Right kidney (tissue), 1 donor: ENCODE measurements around the gene RSAD1.
A peak's percentile ranks its signal among the peaks of the same experiment; 100 is the strongest.

ENCODE experiments used
- DNase-seq: peaks from one replicate; pipeline ENCODE4 v3.0.0-alpha.2; 2016

Gene RSAD1

GRCh38 chr17:50492214-50492613, 13.6 kb downstream of the RSAD1 start:
- DNase-seq, result no peak

DNA sequence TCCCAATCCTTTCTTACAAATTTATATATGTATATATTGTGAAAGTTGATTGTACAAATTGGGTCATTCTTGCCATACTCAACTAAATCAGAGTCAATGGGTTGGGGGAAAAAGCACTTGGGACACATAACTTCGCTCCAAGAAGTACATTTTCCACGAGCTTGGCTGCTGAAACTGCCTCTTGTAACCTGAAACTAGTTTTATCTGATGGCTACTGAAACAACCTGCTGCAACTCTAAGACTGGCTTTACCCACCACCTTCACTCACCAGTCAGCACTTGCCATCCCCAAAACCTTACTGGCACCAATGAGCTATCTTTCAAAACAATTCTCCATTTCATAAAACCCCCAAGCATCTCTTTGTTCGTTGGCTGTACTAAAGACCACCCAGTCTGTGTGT, 15.1 kb downstream of the RSAD1 start:
- no peak for DNase-seq

GRCh38 chr17:50495217-50495823, 16.7 kb downstream of the RSAD1 start:
- DNase-seq, result no peak

DNA sequence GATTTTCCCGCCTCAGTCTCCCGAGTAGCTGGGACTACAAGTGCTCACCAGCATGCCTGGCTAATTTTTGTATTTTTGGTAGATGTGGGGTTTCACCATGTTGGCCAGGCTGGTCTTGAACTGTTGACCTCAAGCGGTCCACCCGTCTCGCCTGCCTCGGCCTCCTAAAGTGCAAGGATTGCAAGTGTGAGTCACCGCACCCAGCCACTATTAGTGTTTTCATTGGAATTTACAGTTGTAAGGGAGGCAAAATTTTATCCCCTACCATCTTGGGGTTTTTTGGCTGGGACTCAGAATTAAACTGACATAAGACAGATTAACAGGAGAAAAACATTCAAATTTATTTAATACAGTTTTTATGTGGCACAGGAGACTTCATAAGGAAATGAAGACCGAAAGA, 17.3 kb downstream of the RSAD1 start:
- no peak for DNase-seq

- no peak for DNase-seq
Observed at GRCh38 chr17:50498021-50498874, 19.6 kb downstream of the RSAD1 start.

- DNase-seq, result no peak
Observed at GRCh38 chr17:50499270-50499669, 20.6 kb downstream of the RSAD1 start.

GRCh38 chr17:50499721-50500120, 21.1 kb downstream of the RSAD1 start:
- DNase-seq, result no peak

DNA sequence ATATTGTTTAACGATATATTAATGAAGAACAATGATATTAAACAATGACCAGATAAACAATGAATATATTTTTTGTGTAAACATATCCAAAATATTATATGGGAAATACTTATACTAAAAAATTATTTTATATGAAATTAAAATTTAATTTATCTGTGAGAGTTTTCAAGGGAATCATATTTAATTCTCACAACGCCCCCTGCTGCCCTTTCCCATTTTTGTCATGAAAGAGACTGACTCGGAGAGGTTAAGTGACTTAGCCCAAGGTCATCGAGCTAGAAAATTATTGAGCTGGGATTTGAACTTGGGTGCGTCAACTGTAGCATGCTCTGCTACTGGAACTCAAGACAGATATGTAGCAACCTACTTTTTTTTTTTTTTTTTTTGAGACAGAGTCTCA, 22.4 kb downstream of the RSAD1 start:
- no peak for DNase-seq

DNA sequence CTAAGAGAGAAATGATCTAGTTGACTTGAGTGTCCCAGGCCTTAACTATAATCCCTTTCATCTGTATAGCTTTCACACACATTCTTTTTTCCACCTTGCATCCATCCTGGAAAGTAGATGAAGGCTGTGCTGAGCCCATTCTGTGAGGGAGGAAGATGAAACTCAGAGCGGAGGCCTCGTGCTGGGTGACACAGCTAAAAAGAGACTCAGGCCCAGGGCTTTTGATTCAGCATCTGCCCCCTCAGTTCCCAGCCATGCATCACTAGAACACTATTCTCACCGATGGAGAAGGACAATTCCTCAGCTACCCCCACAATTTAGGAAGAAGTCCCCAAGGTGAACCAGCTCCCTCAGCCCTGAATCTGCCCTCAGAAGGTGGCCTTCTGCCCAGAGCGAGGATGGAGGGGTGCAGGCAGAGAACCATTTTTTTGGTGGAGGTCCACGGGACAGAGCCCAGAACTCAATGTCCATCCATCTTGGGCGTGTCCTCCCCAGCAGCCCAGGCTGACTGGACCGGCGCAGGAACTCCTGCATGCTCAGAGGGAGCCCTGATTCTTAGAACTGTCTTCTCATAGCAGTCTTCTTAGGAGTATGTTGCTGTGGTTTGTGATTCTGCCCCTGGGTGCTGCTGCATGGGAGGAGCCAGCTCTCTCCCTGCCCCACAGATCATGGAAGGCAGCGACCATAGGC, 23.8 kb downstream of the RSAD1 start:
- DNase-seq, result no peak

GRCh38 chr17:50505591-50506130, 27.0 kb downstream of the RSAD1 start:
- DNase-seq, result no peak

GRCh38 chr17:50506298-50506697, 27.6 kb downstream of the RSAD1 start:
- DNase-seq, result no peak

DNA sequence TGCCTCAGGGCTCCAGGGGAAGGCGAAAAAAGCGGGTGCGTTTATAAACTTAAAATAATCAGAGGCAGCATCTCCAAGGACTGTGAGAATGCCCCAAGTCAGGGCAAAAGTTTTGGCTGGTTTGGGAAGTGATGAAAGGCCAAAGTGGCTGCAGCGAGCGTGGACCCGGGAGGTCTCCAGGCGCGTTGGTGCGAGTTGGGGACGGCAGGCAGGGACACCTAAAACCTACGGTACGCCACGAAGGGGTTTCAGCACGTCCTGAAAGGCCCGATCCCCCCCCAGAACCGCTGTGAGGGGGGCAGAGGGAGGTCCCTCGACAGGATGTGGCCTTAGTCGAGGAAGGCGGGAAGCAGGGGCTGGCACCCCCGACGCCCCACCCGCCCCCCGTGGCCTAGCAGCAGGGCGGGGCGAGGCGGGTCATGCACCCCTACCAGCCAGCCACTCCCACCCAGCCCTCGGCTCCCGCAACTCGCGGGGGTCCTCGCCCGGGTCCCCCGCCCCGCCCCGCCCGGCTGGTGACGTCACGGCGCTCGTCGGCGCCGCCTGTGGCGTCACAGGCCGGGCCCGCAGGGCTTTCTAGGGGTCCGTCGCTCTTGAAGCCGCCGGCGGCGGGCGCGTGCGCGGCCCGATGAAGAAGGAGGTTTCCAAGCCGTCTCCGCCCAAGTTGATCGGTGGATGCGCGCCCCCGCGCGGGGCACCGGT, 29.4 kb downstream of the RSAD1 start, which contains the start of gene MYCBPAP:
Gene MYCBPAP (plus strand): TSS at position 569 of the 702 bp plus-strand sequence. CDS start 236 bp downstream, outside the sequence.
- peak; percentile 56 for DNase-seq

DNA sequence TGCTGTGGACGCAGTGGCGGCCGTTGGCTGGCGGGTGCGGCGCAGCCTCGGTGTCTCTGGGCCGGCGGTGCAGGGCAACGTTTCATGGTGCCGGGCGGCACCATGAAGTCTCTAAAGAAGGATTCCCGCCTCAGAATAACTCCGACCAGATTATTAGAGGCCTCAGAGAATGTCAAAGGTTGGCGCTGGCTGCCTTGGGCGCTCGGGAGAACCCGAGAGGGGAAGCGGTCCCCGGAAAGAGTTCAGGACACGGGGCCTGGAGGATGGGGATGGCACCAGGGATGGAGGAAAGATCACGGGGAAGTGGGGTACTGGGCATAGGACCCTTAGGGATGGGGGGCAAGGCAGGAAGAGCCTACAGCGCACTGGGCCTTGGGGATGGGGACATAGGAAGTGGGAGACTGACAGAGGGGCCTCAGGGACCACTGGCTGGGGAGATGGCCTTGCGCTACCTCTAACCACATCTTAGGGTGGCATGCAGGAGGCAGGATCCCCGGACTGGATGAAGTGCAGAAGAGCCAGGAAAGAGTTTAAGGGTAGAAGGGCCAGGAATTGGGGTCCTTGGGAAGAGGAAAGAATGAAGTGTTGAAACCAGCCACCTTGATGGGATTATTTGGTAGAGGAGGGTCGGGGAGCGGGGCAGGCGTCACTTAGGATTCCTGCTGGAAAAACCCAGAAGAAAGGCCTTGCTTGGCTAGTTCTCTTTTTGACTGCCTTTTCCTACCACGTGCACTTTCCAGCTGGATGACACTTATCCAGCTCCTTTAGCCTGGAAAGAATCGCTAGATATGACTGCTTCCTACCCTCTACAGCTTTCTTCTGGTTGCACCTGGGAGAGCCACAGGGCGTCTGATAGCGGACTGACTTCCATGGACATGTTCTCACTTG, 30.2 kb downstream of the RSAD1 start:
- DNase-seq, result peak; percentile 85

DNA sequence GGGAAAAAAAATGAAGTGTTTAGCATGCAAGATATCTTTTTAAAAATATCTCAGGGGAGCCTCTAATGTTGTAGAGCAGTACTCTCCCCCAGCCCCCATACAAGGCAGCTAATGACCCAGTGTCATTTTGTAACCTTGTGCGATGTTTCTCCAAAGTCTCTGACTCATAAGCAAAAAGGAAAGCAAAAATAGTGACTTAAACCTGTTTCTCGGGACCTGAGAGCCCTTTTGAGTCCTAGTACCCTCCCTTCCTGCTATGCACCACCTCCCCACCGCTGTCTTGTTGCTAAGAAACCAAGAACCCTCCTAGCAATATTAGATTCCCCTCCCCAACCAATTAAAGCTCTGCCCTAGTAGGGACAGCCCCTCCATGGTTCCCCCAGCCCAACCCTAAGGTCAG, 32.4 kb downstream of the RSAD1 start:
- DNase-seq, result peak; percentile 32

DNA sequence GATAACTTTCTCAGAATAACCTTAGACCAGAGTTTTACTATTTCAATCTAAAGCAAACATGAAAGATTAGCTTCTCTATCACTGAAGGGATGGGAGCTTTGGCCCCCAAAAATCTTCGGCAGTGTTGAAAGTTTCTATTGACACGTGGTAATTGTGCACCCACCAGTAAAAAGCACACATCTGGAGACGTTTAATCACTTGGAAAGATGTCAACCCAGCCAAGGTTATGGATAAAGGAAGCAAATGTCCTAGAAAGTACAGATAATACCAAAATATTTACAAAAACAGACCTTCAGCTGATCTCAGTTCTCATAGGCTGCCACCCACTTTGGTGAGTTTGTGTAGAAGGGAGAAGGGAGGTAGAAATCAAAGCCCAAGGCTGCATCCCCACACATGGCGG, 34.8 kb downstream of the RSAD1 start:
- no peak for DNase-seq

GRCh38 chr17:50514388-50514787, 35.7 kb downstream of the RSAD1 start:
- DNase-seq, result no peak

DNA sequence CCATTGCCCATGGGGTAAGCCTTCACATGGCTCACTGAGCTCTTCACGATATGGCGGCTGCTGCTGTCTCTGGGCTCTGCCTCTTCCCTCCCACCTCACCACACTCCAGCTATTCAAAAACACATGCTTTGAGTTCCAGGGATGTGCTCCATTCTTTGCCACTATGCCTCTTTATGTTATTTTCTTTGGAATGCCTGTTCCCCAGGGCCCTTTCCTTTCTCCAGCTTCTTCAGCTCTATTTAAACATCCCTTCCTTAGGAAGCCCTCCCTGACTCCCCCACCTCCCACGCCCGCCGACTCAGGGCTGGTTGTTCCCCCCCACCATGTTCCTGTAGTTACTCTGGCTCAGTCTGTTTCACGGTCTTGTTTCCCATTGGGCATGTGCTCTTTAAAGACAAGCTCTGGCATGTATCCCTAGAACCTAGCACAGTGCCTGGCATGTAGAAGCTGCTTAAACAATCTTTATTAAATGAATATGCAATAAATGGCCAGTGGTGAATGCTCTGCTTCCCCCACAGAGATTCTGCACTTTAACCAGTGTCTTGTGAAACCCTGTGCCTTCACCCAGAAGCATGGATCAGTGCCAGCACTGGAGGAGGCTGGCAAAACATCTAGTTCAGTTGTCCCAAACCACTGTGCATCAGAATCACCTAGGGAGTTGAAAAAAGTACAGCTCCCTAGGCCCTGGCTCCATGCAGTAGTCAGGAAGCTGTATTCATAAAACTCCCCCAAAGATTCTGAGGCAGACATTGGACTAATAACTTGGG, 36.5 kb downstream of the RSAD1 start:
- DNase-seq, result no peak

- no peak for DNase-seq
Observed at GRCh38 chr17:50517011-50517410, 38.4 kb downstream of the RSAD1 start.

GRCh38 chr17:50517504-50518383, 39.1 kb downstream of the RSAD1 start:
- no peak for DNase-seq
